HCT116 (cell line): ENCODE data around the gene F7. TPM values are rescaled to one million over a fixed set of nuclear protein-coding genes. Genes with fewer than 3 reads are reported as not detected.

Experiments
- ATAC-seq: fragments of 200-7000 bp; cut with Tn5 transposase; 2 replicates; pipeline ENCODE4 v1.9.1; 2020; ENCODE audit warnings: mild to moderate bottlenecking, moderate library complexity
- BruUV-seq: library from RNA; stranded (reverse); fragments of 400-500 nt; replicated peaks from 2 replicates; lab custom pipeline; 2021; lab: Mats Ljungman, UMichigan
- CTCF ChIA-PET: fragments of 300-600 bp; sonication (Branson Sonifier 250); formaldehyde crosslinking; loops from one replicate; lab custom pipeline; 2021; ENCODE audit warnings: antibody characterized with exemption; lab: Charles Lee
- POLR2A ChIA-PET: fragments of 300-600, 350-600 bp; sonication (Branson Sonifier 250); formaldehyde crosslinking; loops from one replicate; lab custom pipeline; 2021; ENCODE audit warnings: antibody characterized with exemption; lab: Charles Lee
- RAD21 ChIA-PET, 2 experiments: fragments of 300-600 bp; sonication (Branson Sonifier 250); formaldehyde crosslinking; loops; one replicate each; lab custom pipeline; 2023; ENCODE audit warnings: low total read pairs in 2 of 2; ENCODE audit not compliant: uncharacterized antibody in 2 of 2, unreplicated experiment in 2 of 2, low non-redundant PET in 1 of 2; lab: Charles Lee
- DNase-seq: peaks from one replicate; pipeline ENCODE4 v3.0.0-alpha.2; 2010; ENCODE audit warnings: low read depth, low spot score
- H2AFZ ChIP-seq: fragments of 200-600 bp; shearing (Covaris generic), sonication (generic); 2 replicates; pipeline ENCODE4 v1.6.1; 2017; ENCODE audit warnings: low read depth, mixed run types, mixed read lengths, antibody characterized with exemption, low read length; ENCODE audit not compliant: poor library complexity, severe bottlenecking
- H3K27ac ChIP-seq: 2 replicates; pipeline ENCODE4 v1.5.1; 2012; ENCODE audit warnings: low read depth, low read length
- H3K27me3 ChIP-seq: fragments of 200-600 bp; sonication (generic); 2 replicates; pipeline ENCODE4 v1.6.1; 2016; ENCODE audit warnings: mixed run types, low read length, mixed read lengths; ENCODE audit not compliant: insufficient read depth
- H3K36me3 ChIP-seq, 2 experiments: fragments of 200-500 bp in 1 of 2; fragments of 200-600 bp in 1 of 2; sonication (Bioruptor generic) in 1 of 2; sonication (generic) in 1 of 2; 2 replicates each; pipeline versions ENCODE4 v1.5.1 to v1.6.1; 2014 to 2016; ENCODE audit warnings: low read length in 2 of 2, inconsistent platforms in 1 of 2, mixed read lengths in 1 of 2, mixed run types in 1 of 2; ENCODE audit not compliant: insufficient read depth in 2 of 2, control insufficient read depth in 1 of 2
- H3K4me1 ChIP-seq, 2 experiments: fragments of 200-600 bp in 1 of 2; sonication (generic) in 1 of 2; 2 replicates each; pipeline versions ENCODE4 v1.5.1 to v1.6.1; 2012 to 2017; ENCODE audit warnings: low read length in 2 of 2, inconsistent platforms in 1 of 2, mild to moderate bottlenecking in 1 of 2, mixed read lengths in 1 of 2, mixed run types in 1 of 2, moderate library complexity in 1 of 2; ENCODE audit not compliant: insufficient read depth in 2 of 2, control insufficient read depth in 1 of 2
- H3K4me2 ChIP-seq: fragments of 200-600 bp; sonication (generic); 2 replicates; pipeline ENCODE4 v1.6.1; 2017; ENCODE audit warnings: mixed run types, low read length, mixed read lengths
- H3K4me3 ChIP-seq, 2 experiments: fragments of 200-600 bp in 1 of 2; sonication (generic) in 1 of 2; replicated peaks in 1 of 2; 2 replicates each; pipeline ENCODE4 v1.5.1; 2011 to 2016; ENCODE audit warnings: low read length in 2 of 2, control low read depth in 1 of 2, low read depth in 1 of 2, mild to moderate bottlenecking in 1 of 2, mixed read lengths in 1 of 2, mixed run types in 1 of 2
- H3K79me2 ChIP-seq: fragments of 200-600 bp; sonication (generic); 2 replicates; pipeline ENCODE4 v1.6.1; 2017; ENCODE audit warnings: mild to moderate bottlenecking, mixed run types, low read length, moderate library complexity, mixed read lengths; ENCODE audit not compliant: insufficient read depth
- H3K9ac ChIP-seq: fragments of 200-600 bp; sonication (generic); 2 replicates; pipeline ENCODE4 v1.6.1; 2016; ENCODE audit warnings: low read length, mixed read lengths
- H3K9me2 ChIP-seq: fragments of 200-600 bp; sonication (generic), shearing (Covaris generic); 2 replicates; pipeline ENCODE4 v1.6.1; 2017; ENCODE audit warnings: mixed run types, mild to moderate bottlenecking, moderate library complexity; ENCODE audit not compliant: insufficient read depth
- H3K9me3 ChIP-seq, 2 experiments: fragments of 200-500 bp in 1 of 2; fragments of 200-600 bp in 1 of 2; sonication (Bioruptor generic) in 1 of 2; sonication (generic) in 1 of 2; 2 replicates each; pipeline ENCODE4 v1.6.1; 2014 to 2017; ENCODE audit warnings: low read length in 2 of 2, mixed read lengths in 2 of 2, inconsistent platforms in 1 of 2, low read depth in 1 of 2, mild to moderate bottlenecking in 1 of 2, mixed run types in 1 of 2, moderate library complexity in 1 of 2; ENCODE audit not compliant: control insufficient read depth in 1 of 2, insufficient read depth in 1 of 2
- H4K20me1 ChIP-seq: fragments of 200-600 bp; sonication (generic), shearing (Covaris generic); 2 replicates; pipeline ENCODE4 v1.6.1; 2017; ENCODE audit warnings: mixed run types, mild to moderate bottlenecking, moderate library complexity; ENCODE audit not compliant: insufficient read depth
- CBX3 ChIP-seq: IDR thresholded peaks from 2 replicates; pipeline ENCODE4 v1.6.1; 2012; ENCODE audit warnings: low read depth
- CEBPB ChIP-seq: IDR thresholded peaks from 2 replicates; pipeline ENCODE4 v1.6.1; 2012; ENCODE audit warnings: low read depth
- EGR1 ChIP-seq: IDR thresholded peaks from 2 replicates; pipeline ENCODE4 v1.6.1; 2012; ENCODE audit warnings: low read depth
- ELF1 ChIP-seq: IDR thresholded peaks from 2 replicates; pipeline ENCODE4 v1.6.1; 2012; ENCODE audit warnings: low read depth, borderline replicate concordance
- EZH2phosphoT487 ChIP-seq: fragments of 200-600 bp; IDR thresholded peaks from 2 replicates; pipeline ENCODE4 v1.6.1; 2018; ENCODE audit warnings: antibody characterized with exemption, borderline replicate concordance
- POLR2A ChIP-seq: IDR thresholded peaks from 2 replicates; pipeline ENCODE4 v1.7.0; 2011; ENCODE audit warnings: borderline replicate concordance; ENCODE audit not compliant: insufficient read depth, insufficient read length; ENCODE audit errors: extremely low read depth
- RAD21 ChIP-seq: IDR thresholded peaks from 2 replicates; pipeline ENCODE4 v1.6.1; 2012; ENCODE audit warnings: low read depth, mild to moderate bottlenecking
- SRF ChIP-seq: IDR thresholded peaks from 2 replicates; pipeline ENCODE4 v1.6.1; 2012; ENCODE audit warnings: low read depth
- TCF7L2 ChIP-seq: IDR thresholded peaks from 2 replicates; pipeline ENCODE4 v1.7.0; 2011; ENCODE audit warnings: borderline replicate concordance, inconsistent platforms; ENCODE audit not compliant: insufficient read depth, insufficient read length; ENCODE audit errors: extremely low read depth
- YY1 ChIP-seq: IDR thresholded peaks from 2 replicates; pipeline ENCODE4 v1.6.1; 2011; ENCODE audit warnings: low read length, low read depth, moderate library complexity, mild to moderate bottlenecking; ENCODE audit not compliant: insufficient replicate concordance; ENCODE audit errors: extremely low read depth
- ZBTB33 ChIP-seq: IDR thresholded peaks from 2 replicates; pipeline ENCODE4 v1.6.1; 2011; ENCODE audit warnings: mild to moderate bottlenecking, low read length, moderate library complexity; ENCODE audit not compliant: insufficient replicate concordance; ENCODE audit errors: extremely low read depth
- intact Hi-C: fragments of 100-400 bp; cut with micrococcal nuclease; formaldehyde crosslinking; loops from 2 replicates; pipeline ENCODE4 v1.10.0; 2022
- total RNA-seq: library from RNA; stranded (reverse); gene quantifications from one replicate; pipeline ENCODE4 v1.2.1, GENCODE V29; 2021; ENCODE audit not compliant: unreplicated experiment
- TF ChIP-seq, protein P1 (sequence below): IDR thresholded peaks from 2 replicates; pipeline ENCODE4 v1.6.1; 2012
- TF ChIP-seq, protein P2 (sequence below), 3 experiments: fragments of 200-600 bp in 1 of 3; sonication (generic) in 1 of 3; IDR thresholded peaks in 2 of 3; conservative IDR thresholded peaks in 1 of 3; 2 replicates each; pipeline ENCODE4 v1.5.1; 2012 to 2017; ENCODE audit warnings: low read depth in 2 of 3, low read length in 2 of 3, antibody characterized with exemption in 1 of 3, borderline replicate concordance in 1 of 3, control low read depth in 1 of 3, mild to moderate bottlenecking in 1 of 3, mixed read lengths in 1 of 3, mixed run types in 1 of 3, moderate library complexity in 1 of 3; ENCODE audit not compliant: insufficient read depth in 1 of 3
- TF ChIP-seq, protein P3 (sequence below): IDR thresholded peaks from 2 replicates; pipeline ENCODE4 v1.6.1; 2012; ENCODE audit warnings: low read depth

Gene F7
- total RNA-seq, 1 experiment from 2014 or later = not detected

DNA sequence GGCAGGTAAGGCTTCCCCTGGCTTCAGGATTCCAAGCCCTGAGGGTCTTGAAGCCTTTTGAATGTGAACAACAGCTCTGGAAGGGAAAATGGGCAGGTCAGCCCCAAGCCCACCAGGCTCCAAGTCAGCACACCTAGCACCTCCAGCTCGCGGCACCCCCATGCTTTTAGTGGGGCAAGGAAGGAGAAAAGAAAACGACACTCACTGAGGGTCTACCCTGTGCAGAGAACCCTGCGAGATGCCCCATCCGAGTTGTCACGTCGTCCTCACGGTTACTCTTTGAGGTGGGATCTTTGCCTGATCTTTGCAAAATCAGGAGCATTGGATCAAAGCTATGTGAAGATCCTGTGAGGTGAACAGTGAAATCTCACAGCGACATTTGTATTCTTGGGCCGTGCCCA, 11.3 kb downstream of the F7 start:
- Histone ChIP-seq H3K4me3 (no peak overlapping the region), H2AFZ (no peak overlapping the region), H3K36me3 (no peaks in the 10 kb centered on the region), H3K9me3 (no peaks in the 10 kb centered on the region), H4K20me1 (no peaks in the 10 kb centered on the region), H3K79me2 (no peaks in the 10 kb centered on the region), H3K9ac (no peak overlapping the region), H3K27me3 (0 out of 2 replicates have a peak, but pooled peaks cover 4% of the 10 kb centered on the region), H3K4me1 (peaks cover 0 to 7% of the 10 kb centered on the region in 2 experiments; a peak in 1 of 4 replicates), H3K4me2 (peak overlapping the region; percentile 0; the same call in 1 of the 2 replicates), H3K27ac (no peak overlapping the region), H3K9me2 (no peaks in the 10 kb centered on the region)
- TF ChIP-seq, protein P1, sequence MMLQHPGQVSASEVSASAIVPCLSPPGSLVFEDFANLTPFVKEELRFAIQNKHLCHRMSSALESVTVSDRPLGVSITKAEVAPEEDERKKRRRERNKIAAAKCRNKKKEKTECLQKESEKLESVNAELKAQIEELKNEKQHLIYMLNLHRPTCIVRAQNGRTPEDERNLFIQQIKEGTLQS = no peak
- TF ChIP-seq EZH2phosphoT487 = no peak
- no peak for TF ChIP-seq EGR1
- TF ChIP-seq YY1 = no peak
- TF ChIP-seq ELF1 = no peak
- TF ChIP-seq, protein P2, sequence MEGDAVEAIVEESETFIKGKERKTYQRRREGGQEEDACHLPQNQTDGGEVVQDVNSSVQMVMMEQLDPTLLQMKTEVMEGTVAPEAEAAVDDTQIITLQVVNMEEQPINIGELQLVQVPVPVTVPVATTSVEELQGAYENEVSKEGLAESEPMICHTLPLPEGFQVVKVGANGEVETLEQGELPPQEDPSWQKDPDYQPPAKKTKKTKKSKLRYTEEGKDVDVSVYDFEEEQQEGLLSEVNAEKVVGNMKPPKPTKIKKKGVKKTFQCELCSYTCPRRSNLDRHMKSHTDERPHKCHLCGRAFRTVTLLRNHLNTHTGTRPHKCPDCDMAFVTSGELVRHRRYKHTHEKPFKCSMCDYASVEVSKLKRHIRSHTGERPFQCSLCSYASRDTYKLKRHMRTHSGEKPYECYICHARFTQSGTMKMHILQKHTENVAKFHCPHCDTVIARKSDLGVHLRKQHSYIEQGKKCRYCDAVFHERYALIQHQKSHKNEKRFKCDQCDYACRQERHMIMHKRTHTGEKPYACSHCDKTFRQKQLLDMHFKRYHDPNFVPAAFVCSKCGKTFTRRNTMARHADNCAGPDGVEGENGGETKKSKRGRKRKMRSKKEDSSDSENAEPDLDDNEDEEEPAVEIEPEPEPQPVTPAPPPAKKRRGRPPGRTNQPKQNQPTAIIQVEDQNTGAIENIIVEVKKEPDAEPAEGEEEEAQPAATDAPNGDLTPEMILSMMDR (IDR thresholded peaks at IDR 0.05 in 2 of 3, conservative IDR thresholded peaks at IDR 0.05 in 1 of 3; ENCODE audit: borderline replicate concordance in 1 of 3, insufficient read depth in 1 of 3, low read depth in 2 of 3, low read length in 2 of 3) = no peak
- TF ChIP-seq RAD21 = no peak
- TF ChIP-seq, protein P3, sequence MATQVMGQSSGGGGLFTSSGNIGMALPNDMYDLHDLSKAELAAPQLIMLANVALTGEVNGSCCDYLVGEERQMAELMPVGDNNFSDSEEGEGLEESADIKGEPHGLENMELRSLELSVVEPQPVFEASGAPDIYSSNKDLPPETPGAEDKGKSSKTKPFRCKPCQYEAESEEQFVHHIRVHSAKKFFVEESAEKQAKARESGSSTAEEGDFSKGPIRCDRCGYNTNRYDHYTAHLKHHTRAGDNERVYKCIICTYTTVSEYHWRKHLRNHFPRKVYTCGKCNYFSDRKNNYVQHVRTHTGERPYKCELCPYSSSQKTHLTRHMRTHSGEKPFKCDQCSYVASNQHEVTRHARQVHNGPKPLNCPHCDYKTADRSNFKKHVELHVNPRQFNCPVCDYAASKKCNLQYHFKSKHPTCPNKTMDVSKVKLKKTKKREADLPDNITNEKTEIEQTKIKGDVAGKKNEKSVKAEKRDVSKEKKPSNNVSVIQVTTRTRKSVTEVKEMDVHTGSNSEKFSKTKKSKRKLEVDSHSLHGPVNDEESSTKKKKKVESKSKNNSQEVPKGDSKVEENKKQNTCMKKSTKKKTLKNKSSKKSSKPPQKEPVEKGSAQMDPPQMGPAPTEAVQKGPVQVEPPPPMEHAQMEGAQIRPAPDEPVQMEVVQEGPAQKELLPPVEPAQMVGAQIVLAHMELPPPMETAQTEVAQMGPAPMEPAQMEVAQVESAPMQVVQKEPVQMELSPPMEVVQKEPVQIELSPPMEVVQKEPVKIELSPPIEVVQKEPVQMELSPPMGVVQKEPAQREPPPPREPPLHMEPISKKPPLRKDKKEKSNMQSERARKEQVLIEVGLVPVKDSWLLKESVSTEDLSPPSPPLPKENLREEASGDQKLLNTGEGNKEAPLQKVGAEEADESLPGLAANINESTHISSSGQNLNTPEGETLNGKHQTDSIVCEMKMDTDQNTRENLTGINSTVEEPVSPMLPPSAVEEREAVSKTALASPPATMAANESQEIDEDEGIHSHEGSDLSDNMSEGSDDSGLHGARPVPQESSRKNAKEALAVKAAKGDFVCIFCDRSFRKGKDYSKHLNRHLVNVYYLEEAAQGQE = no peak
- TF ChIP-seq ZBTB33 = no peak
- no peak for TF ChIP-seq SRF
- no peak for TF ChIP-seq TCF7L2
- no peak for TF ChIP-seq CEBPB
- TF ChIP-seq CBX3 = no peak
- no peak for TF ChIP-seq POLR2A
- CTCF ChIA-PET = no interaction called here
- no TSS peak for BruUV-seq
- POLR2A ChIA-PET = no interaction called here
- DNase-seq (no peak), ATAC-seq (no peak)
- RAD21 ChIA-PET = no interaction called here
- intact Hi-C loops = no loop called here
